GM12878 (cell line): ENCODE measurements around the gene MED25. TPM values are rescaled to one million over a fixed set of nuclear protein-coding genes. Genes with fewer than 3 reads are reported as not detected.

Experiments used
- MEF2B ChIP-seq: fragments of 450-650 bp; IDR thresholded peaks from 2 replicates; pipeline ENCODE4 v1.6.1; 2018; ENCODE audit warnings: mild to moderate bottlenecking, moderate library complexity; ENCODE audit not compliant: partially characterized antibody, poor library complexity, severe bottlenecking
- NFIC ChIP-seq: IDR thresholded peaks from 2 replicates; pipeline ENCODE4 v1.6.1; 2012; ENCODE audit warnings: low read depth, mild to moderate bottlenecking, inconsistent platforms, low read length, moderate library complexity
- PKNOX1 ChIP-seq: fragments of 450-650 bp; IDR thresholded peaks from 2 replicates; pipeline ENCODE4 v1.6.1; 2016; ENCODE audit warnings: mild to moderate bottlenecking
- PRDM15 ChIP-seq: fragments of 450-650 bp; formaldehyde crosslinking; IDR thresholded peaks from 2 replicates; pipeline ENCODE4 v1.4.0; 2020; ENCODE audit warnings: mild to moderate bottlenecking, moderate library complexity
- RB1 ChIP-seq: fragments of 450-650 bp; formaldehyde crosslinking; IDR thresholded peaks from 2 replicates; pipeline ENCODE4 v1.6.1; 2017; ENCODE audit warnings: mild to moderate bottlenecking, borderline replicate concordance
- SREBF2 ChIP-seq: IDR thresholded peaks from 2 replicates; pipeline ENCODE4 v1.6.1; 2012; ENCODE audit warnings: mild to moderate bottlenecking, low read length
- ZNF274 ChIP-seq: IDR thresholded peaks from one replicate; pipeline ENCODE4 v1.8.0; 2011; ENCODE audit not compliant: insufficient read length, insufficient read depth
- ZNF622 ChIP-seq: fragments of 450-650 bp; IDR thresholded peaks from 2 replicates; pipeline ENCODE4 v1.6.1; 2017; ENCODE audit warnings: mild to moderate bottlenecking, inconsistent platforms
- polyA plus RNA-seq, 11 experiments: library from polyadenylated mRNA; depleted of rRNA in 4 of 11; unstranded in 6 of 11; stranded (reverse) in 5 of 11; fragments of >200 nt; fragmentation: Nextera tagmentation in 4 of 11; fragmentation: Illumina TruSeq in 1 of 11; extraction: Ambion mirVana in 4 of 11; extraction: Trizol in 1 of 11; gene quantifications; 1 replicate in 1 of 11; 2 replicates in 10 of 11; pipeline versions ENCODE4 v1.2.1 to v1.2.3, GENCODE V29; 2011 to 2016; ENCODE audit warnings: inconsistent platforms in 2 of 11, missing spikeins in 2 of 11, low read depth in 1 of 11
- total RNA-seq, 4 experiments: library from RNA; depleted of rRNA in 3 of 4; stranded (reverse); fragments of >200 nt in 3 of 4; fragmentation: Illumina TruSeq in 1 of 4; extraction: Trizol in 1 of 4; gene quantifications; 2 replicates each; pipeline versions ENCODE4 v1.2.1 to v1.2.3, GENCODE V29; 2013 to 2021
- TF ChIP-seq, protein P1 (sequence below): IDR thresholded peaks from 2 replicates; pipeline ENCODE4 v1.6.1; 2012; ENCODE audit warnings: mild to moderate bottlenecking, low read depth, low read length
- TF ChIP-seq, protein P2 (sequence below): fragments of 450-650 bp; IDR thresholded peaks from 2 replicates; pipeline ENCODE4 v1.6.1; 2018; ENCODE audit warnings: borderline replicate concordance, mild to moderate bottlenecking; ENCODE audit not compliant: partially characterized antibody
- TF ChIP-seq, protein P3 (sequence below): fragments of 450-650 bp; IDR thresholded peaks from 2 replicates; pipeline ENCODE4 v1.6.1; 2018; ENCODE audit warnings: mild to moderate bottlenecking, low read depth, moderate library complexity; ENCODE audit not compliant: partially characterized antibody

The MED25 gene
- total and polyA plus RNA-seq, 10 of the 15 experiments (the other 5 are each of a cell fraction or from before 2014, with no cell fraction given): 3.5 to 53.9 (median 17.1) TPM

DNA sequence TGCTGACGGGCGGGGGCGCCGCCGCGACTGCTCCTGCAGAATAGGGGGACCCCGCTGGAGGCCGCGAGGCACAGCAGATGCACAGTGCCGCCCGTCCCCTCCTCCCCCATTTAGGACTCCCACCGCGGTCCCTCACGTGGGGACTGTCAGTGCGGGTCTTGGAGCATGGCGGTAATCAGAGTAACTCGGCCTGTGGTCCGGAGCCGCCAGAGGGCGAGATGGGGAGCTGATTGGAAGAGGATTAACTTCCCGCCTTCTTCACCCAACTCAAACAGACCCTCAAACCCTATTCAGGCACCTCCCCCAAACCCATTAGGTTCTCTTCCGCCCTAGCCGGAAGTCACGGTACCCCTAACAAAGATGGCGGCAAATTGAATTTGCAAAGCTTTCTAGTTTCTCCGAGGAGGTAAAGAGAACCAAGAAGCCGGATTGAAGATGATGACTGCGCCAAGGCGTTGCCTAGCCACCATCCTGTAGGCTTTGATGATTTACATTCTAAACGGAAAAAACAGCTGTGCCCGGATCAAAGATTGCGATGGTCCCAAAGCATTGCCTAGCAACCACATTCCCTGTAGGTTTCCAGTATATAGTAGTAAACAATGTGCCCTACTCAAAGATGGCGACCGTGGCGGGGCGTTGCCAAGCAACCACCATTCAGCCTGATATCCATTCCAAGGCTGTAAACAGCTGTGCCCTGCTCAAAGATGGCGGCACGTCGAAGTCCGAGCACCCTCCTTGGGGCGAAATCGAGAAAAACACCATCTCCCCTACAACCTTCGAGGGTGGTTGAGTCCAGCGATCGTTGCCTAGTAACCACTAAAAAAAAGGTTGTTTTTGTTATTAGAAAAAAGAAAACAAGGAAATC is 4.9 kb upstream of the MED25 start, which contains the start of gene FUZ (continued):
- TF ChIP-seq, protein P1, sequence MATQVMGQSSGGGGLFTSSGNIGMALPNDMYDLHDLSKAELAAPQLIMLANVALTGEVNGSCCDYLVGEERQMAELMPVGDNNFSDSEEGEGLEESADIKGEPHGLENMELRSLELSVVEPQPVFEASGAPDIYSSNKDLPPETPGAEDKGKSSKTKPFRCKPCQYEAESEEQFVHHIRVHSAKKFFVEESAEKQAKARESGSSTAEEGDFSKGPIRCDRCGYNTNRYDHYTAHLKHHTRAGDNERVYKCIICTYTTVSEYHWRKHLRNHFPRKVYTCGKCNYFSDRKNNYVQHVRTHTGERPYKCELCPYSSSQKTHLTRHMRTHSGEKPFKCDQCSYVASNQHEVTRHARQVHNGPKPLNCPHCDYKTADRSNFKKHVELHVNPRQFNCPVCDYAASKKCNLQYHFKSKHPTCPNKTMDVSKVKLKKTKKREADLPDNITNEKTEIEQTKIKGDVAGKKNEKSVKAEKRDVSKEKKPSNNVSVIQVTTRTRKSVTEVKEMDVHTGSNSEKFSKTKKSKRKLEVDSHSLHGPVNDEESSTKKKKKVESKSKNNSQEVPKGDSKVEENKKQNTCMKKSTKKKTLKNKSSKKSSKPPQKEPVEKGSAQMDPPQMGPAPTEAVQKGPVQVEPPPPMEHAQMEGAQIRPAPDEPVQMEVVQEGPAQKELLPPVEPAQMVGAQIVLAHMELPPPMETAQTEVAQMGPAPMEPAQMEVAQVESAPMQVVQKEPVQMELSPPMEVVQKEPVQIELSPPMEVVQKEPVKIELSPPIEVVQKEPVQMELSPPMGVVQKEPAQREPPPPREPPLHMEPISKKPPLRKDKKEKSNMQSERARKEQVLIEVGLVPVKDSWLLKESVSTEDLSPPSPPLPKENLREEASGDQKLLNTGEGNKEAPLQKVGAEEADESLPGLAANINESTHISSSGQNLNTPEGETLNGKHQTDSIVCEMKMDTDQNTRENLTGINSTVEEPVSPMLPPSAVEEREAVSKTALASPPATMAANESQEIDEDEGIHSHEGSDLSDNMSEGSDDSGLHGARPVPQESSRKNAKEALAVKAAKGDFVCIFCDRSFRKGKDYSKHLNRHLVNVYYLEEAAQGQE: no peak
- TF ChIP-seq RB1 (0 out of 2 replicates have a peak, but pooled peaks have one; percentile 55), NFIC (no peak), PRDM15 (CRISPR knock-in tag) (no peak), SREBF2 (no peak), ZNF622 (no peak), MEF2B (peak; percentile 65), ZNF274 (no peak), PKNOX1 (peak; percentile 71; the same call in 1 of the 2 replicates)
- TF ChIP-seq, protein P2, sequence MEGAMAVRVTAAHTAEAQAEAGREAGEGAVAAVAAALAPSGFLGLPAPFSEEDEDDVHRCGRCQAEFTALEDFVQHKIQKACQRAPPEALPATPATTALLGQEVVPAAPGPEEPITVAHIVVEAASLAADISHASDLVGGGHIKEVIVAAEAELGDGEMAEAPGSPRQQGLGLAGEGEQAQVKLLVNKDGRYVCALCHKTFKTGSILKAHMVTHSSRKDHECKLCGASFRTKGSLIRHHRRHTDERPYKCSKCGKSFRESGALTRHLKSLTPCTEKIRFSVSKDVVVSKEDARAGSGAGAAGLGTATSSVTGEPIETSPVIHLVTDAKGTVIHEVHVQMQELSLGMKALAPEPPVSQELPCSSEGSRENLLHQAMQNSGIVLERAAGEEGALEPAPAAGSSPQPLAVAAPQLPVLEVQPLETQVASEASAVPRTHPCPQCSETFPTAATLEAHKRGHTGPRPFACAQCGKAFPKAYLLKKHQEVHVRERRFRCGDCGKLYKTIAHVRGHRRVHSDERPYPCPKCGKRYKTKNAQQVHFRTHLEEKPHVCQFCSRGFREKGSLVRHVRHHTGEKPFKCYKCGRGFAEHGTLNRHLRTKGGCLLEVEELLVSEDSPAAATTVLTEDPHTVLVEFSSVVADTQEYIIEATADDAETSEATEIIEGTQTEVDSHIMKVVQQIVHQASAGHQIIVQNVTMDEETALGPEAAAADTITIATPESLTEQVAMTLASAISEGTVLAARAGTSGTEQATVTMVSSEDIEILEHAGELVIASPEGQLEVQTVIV: peak; percentile 74
- TF ChIP-seq, protein P3, sequence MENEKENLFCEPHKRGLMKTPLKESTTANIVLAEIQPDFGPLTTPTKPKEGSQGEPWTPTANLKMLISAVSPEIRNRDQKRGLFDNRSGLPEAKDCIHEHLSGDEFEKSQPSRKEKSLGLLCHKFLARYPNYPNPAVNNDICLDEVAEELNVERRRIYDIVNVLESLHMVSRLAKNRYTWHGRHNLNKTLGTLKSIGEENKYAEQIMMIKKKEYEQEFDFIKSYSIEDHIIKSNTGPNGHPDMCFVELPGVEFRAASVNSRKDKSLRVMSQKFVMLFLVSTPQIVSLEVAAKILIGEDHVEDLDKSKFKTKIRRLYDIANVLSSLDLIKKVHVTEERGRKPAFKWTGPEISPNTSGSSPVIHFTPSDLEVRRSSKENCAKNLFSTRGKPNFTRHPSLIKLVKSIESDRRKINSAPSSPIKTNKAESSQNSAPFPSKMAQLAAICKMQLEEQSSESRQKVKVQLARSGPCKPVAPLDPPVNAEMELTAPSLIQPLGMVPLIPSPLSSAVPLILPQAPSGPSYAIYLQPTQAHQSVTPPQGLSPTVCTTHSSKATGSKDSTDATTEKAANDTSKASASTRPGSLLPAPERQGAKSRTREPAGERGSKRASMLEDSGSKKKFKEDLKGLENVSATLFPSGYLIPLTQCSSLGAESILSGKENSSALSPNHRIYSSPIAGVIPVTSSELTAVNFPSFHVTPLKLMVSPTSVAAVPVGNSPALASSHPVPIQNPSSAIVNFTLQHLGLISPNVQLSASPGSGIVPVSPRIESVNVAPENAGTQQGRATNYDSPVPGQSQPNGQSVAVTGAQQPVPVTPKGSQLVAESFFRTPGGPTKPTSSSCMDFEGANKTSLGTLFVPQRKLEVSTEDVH: peak; percentile 72
